Activated naive CD8-positive, alpha-beta T cell treated with anti-CD3 and anti-CD28 coated beads, Interleukin-2, amount 50 U/mL, for 24 hours (primary cell): Measurements from ENCODE around the gene ZNF8.
"Not testable (repeated sequence)": the region's sequence is repeated elsewhere in the genome, so short reads cannot be mapped to it uniquely, and the experiment has no call there.

ENCODE experiments used
- ATAC-seq: fragments of 150-1000 bp; cut with Tn5 transposase; one replicate; pipeline ENCODE4 v1.10.0; 2021
- DNase-seq: peaks from one replicate; pipeline ENCODE4 v3.0.0; 2021
- H3K27ac Mint-ChIP-seq: one replicate; pipeline ENCODE4 v1.8.0; 2021; ENCODE audit warnings: mild to moderate bottlenecking, mixed read lengths
- H3K27me3 Mint-ChIP-seq: one replicate; pipeline ENCODE4 v1.8.0; 2021; ENCODE audit warnings: mixed read lengths
- H3K36me3 Mint-ChIP-seq: one replicate; pipeline ENCODE4 v1.8.0; 2021; ENCODE audit warnings: low read depth, mixed read lengths
- H3K4me1 Mint-ChIP-seq: one replicate; pipeline ENCODE4 v1.8.0; 2021; ENCODE audit warnings: mixed read lengths
- H3K4me3 Mint-ChIP-seq: one replicate; pipeline ENCODE4 v1.8.0; 2021; ENCODE audit warnings: mild to moderate bottlenecking, moderate library complexity, mixed read lengths
- H3K9me3 Mint-ChIP-seq: one replicate; pipeline ENCODE4 v1.8.0; 2021; ENCODE audit warnings: mixed read lengths

ZNF8 gene

GRCh38 chr19:58336820-58337219 lies 58.1 kb downstream of the ZNF8 start:
- H3K27ac Mint-ChIP-seq, result no peak overlapping the region
- no peaks in the 10 kb centered on the region for H3K9me3 Mint-ChIP-seq
- H3K27me3 Mint-ChIP-seq, result no peaks in the 10 kb centered on the region
- H3K4me1 Mint-ChIP-seq, result peaks cover 4% of the 10 kb centered on the region
- no peak for DNase-seq
- no peak for ATAC-seq
- H3K36me3 Mint-ChIP-seq, result peaks cover 31% of the 10 kb centered on the region
- H3K4me3 Mint-ChIP-seq, result no peak overlapping the region

DNA sequence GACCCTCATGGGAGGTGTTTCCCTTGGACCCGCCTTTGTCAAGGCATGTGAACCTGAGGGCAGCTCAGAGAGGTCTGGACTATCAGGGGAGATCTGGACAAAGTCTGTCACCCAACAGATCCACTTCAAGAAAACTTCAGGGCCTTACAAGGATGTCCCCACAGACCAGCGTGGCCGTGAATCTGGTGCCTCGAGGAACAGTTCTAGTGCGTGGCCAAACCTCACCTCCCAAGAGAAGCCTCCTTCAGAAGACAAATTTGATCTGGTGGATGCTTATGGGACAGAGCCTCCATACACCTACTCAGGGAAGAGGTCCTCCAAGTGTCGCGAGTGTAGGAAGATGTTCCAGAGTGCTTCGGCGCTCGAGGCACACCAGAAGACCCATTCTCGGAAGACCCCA lies 59.6 kb downstream of the ZNF8 start:
- no peak for DNase-seq
- Mint-ChIP-seq H3K27me3 (no peaks in the 10 kb centered on the region), H3K4me3 (no peak overlapping the region), H3K4me1 (peaks cover 4% of the 10 kb centered on the region), H3K27ac (no peak overlapping the region), H3K9me3 (no peaks in the 10 kb centered on the region), H3K36me3 (peaks cover 35% of the 10 kb centered on the region)
- no peak for ATAC-seq

- ATAC-seq (no peak), DNase-seq (no peak)
- Mint-ChIP-seq H3K4me1 (peaks cover 4% of the 10 kb centered on the region), H3K9me3 (no peaks in the 10 kb centered on the region), H3K36me3 (peaks cover 35% of the 10 kb centered on the region), H3K27ac (no peak overlapping the region), H3K27me3 (no peaks in the 10 kb centered on the region), H3K4me3 (no peak overlapping the region)
These were observed 60.2 kb downstream of the ZNF8 start for GRCh38 chr19:58338825-58339558.

- H3K4me1 Mint-ChIP-seq, result peaks cover 28% of the 10 kb centered on the region
- DNase-seq (no peak), ATAC-seq (no peak)
- H3K27ac Mint-ChIP-seq, result peak overlapping the region; percentile 25
- peaks cover 15% of the 10 kb centered on the region for H3K36me3 Mint-ChIP-seq
- H3K27me3 Mint-ChIP-seq, result no peaks in the 10 kb centered on the region
- H3K4me3 Mint-ChIP-seq, result peak overlapping the region; percentile 94
- no peaks in the 10 kb centered on the region for H3K9me3 Mint-ChIP-seq
These were observed 66.8 kb downstream of the ZNF8 start for GRCh38 chr19:58345558-58345957.

GRCh38 chr19:58346961-58347929 lies 68.5 kb downstream of the ZNF8 start:
- peak; percentile 88 for ATAC-seq
- H3K4me3 Mint-ChIP-seq, result peak overlapping the region; percentile 94
- peaks cover 30% of the 10 kb centered on the region for H3K4me1 Mint-ChIP-seq
- no peaks in the 10 kb centered on the region for H3K9me3 Mint-ChIP-seq
- H3K36me3 Mint-ChIP-seq, result peaks cover 15% of the 10 kb centered on the region
- H3K27me3 Mint-ChIP-seq, result no peaks in the 10 kb centered on the region
- H3K27ac Mint-ChIP-seq, result peak overlapping the region; percentile 82
- DNase-seq, result peak; percentile 77

DNA sequence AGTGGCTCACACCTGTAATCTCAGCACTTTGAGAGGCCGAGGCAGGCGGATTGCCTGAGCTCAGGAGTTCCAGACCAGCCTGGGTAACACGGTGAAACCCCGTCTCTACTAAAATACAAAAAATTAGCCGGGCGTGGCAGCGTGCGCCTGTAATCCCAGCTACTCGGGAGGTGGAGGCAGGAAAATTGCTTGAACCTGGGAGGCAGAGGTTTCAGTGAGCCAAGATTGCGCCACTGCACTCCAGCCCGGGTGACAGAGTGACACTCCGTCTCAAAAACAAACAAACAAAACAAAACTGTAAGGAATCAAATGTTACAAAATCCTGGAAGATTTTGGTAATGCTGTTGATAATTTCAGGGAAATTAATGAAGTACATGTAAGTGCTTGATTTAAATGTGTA lies 69.3 kb downstream of the ZNF8 start:
- not testable (repeated sequence) for DNase-seq, ATAC-seq, H3K9me3 Mint-ChIP-seq, H3K27me3 Mint-ChIP-seq
- Mint-ChIP-seq H3K4me1 (peaks cover 30% of the 10 kb centered on the region), H3K4me3 (peak overlapping the region; percentile 94), H3K27ac (peak overlapping the region; percentile 82), H3K36me3 (peaks cover 14% of the 10 kb centered on the region)

- H3K36me3 Mint-ChIP-seq, result peaks cover 14% of the 10 kb centered on the region
- H3K27ac Mint-ChIP-seq, result peak overlapping the region; percentile 14
- peaks cover 30% of the 10 kb centered on the region for H3K4me1 Mint-ChIP-seq
- no peaks in the 10 kb centered on the region for H3K27me3 Mint-ChIP-seq
- no peak for ATAC-seq
- peak overlapping the region; percentile 49 for H3K4me3 Mint-ChIP-seq
- DNase-seq, result no peak
- H3K9me3 Mint-ChIP-seq, result no peaks in the 10 kb centered on the region
These were observed 70.8 kb downstream of the ZNF8 start for GRCh38 chr19:58349590-58349989.

GRCh38 chr19:58350001-58350861 lies 71.5 kb downstream of the ZNF8 start:
- ATAC-seq, result no peak
- no peak overlapping the region for H3K4me3 Mint-ChIP-seq

GRCh38 chr19:58350871-58351557 lies 72.3 kb downstream of the ZNF8 start:
- DNase-seq (no peak), ATAC-seq (no peak)
- Mint-ChIP-seq H3K4me1 (peaks cover 29% of the 10 kb centered on the region), H3K27me3 (no peaks in the 10 kb centered on the region), H3K36me3 (peaks cover 12% of the 10 kb centered on the region), H3K4me3 (no peak overlapping the region), H3K27ac (no peak overlapping the region), H3K9me3 (no peaks in the 10 kb centered on the region)

More at GRCh38 chr19:58350001-58350861, 71.5 kb downstream of the ZNF8 start:
- H3K27me3 Mint-ChIP-seq, result no peaks in the 10 kb centered on the region
- H3K27ac Mint-ChIP-seq, result no peak overlapping the region
- peaks cover 14% of the 10 kb centered on the region for H3K36me3 Mint-ChIP-seq
- no peaks in the 10 kb centered on the region for H3K9me3 Mint-ChIP-seq
- DNase-seq, result no peak
- peaks cover 30% of the 10 kb centered on the region for H3K4me1 Mint-ChIP-seq

GRCh38 chr19:58351558-58351878 lies 72.8 kb downstream of the ZNF8 start:
- Mint-ChIP-seq H3K27ac (no peak overlapping the region), H3K36me3 (peaks cover 12% of the 10 kb centered on the region), H3K4me1 (peaks cover 26% of the 10 kb centered on the region), H3K9me3 (no peaks in the 10 kb centered on the region), H3K27me3 (no peaks in the 10 kb centered on the region), H3K4me3 (no peak overlapping the region)
- DNase-seq (no peak), ATAC-seq (no peak)

GRCh38 chr19:58351990-58352755 lies 73.4 kb downstream of the ZNF8 start:
- no peaks in the 10 kb centered on the region for H3K27me3 Mint-ChIP-seq
- ATAC-seq (no peak), DNase-seq (no peak)
- peaks cover 28% of the 10 kb centered on the region for H3K4me1 Mint-ChIP-seq
- H3K36me3 Mint-ChIP-seq, result peaks cover 12% of the 10 kb centered on the region
- H3K27ac Mint-ChIP-seq, result no peak overlapping the region
- no peak overlapping the region for H3K4me3 Mint-ChIP-seq
- no peaks in the 10 kb centered on the region for H3K9me3 Mint-ChIP-seq
